ENCODE results near the gene SLC39A9. TPM values are rescaled to one million over a fixed set of nuclear protein-coding genes. Genes with fewer than 3 reads are reported as not detected.

Gene SLC39A9
- total RNA-seq, 4 donors from 2014 or later, result 64.9 to 101 (median 81.3) TPM

- DNase-seq, result no peak
- H3K4me1 ChIP-seq, result no peaks in the 10 kb centered on the region
- H3K9me3 ChIP-seq, result no peaks in the 10 kb centered on the region
- WGBS, 2 donors, result 96% methylated on average over 1 of the region's 1 CpG
- TF ChIP-seq POLR2A (IDR thresholded peaks at IDR 0.05), result no peak
- TF ChIP-seq CTCF (IDR thresholded peaks at IDR 0.05), result no peak
- H3K27me3 ChIP-seq, result no peaks in the 10 kb centered on the region
- intact Hi-C loops (cut with DNase I), result no loop called here
- no peak overlapping the region for H3K4me3 ChIP-seq (replicated peaks in 1 of 3)
- H3K27ac ChIP-seq, result no peak overlapping the region
- H3K36me3 ChIP-seq, result peaks cover 0 to 7% of the 10 kb centered on the region in 2 donors
Measured at GRCh38 chr14:69430306-69430939, 31.9 kb downstream of the SLC39A9 start.

- no peaks in the 10 kb centered on the region for H3K36me3 ChIP-seq
- no peaks in the 10 kb centered on the region for H3K9me3 ChIP-seq
- 69 to 73% methylated on average over 2 of the region's 2 CpGs for WGBS, 2 donors
- H3K4me3 ChIP-seq (replicated peaks in 1 of 3), result no peak overlapping the region
- H3K27ac ChIP-seq, result no peak overlapping the region
- TF ChIP-seq CTCF (IDR thresholded peaks at IDR 0.05) (no peak), POLR2A (IDR thresholded peaks at IDR 0.05) (no peak)
- no peaks in the 10 kb centered on the region for H3K27me3 ChIP-seq
- DNase-seq, result no peak
- H3K4me1 ChIP-seq, result no peaks in the 10 kb centered on the region
- intact Hi-C loops (cut with DNase I), result no loop called here
Measured at GRCh38 chr14:69432364-69432763, 33.9 kb downstream of the SLC39A9 start.

- TF ChIP-seq POLR2A (IDR thresholded peaks at IDR 0.05) (no peak), CTCF (IDR thresholded peaks at IDR 0.05) (no peak)
- H3K27ac ChIP-seq, result no peak overlapping the region
- no peaks in the 10 kb centered on the region for H3K9me3 ChIP-seq
- intact Hi-C loops (cut with DNase I), result no loop called here
- H3K36me3 ChIP-seq, result peaks cover 0 to 3% of the 10 kb centered on the region in 2 donors
- no peaks in the 10 kb centered on the region for H3K27me3 ChIP-seq
- 88% methylated on average over 12 of the region's 12 CpGs for WGBS, 2 donors
- DNase-seq, result no peak
- H3K4me3 ChIP-seq (replicated peaks in 1 of 3), result no peak overlapping the region
- H3K4me1 ChIP-seq, result no peaks in the 10 kb centered on the region
Measured at GRCh38 chr14:69439521-69440270, 41.2 kb downstream of the SLC39A9 start.

- no peaks in the 10 kb centered on the region for H3K9me3 ChIP-seq
- H3K36me3 ChIP-seq, result peaks cover 0 to 3% of the 10 kb centered on the region in 2 donors
- intact Hi-C loops (cut with DNase I), result no loop called here
- no peaks in the 10 kb centered on the region for H3K27me3 ChIP-seq
- DNase-seq, result no peak
- no peak overlapping the region for H3K27ac ChIP-seq
- peaks cover under 1 to 1% of the 10 kb centered on the region in 2 donors for H3K4me1 ChIP-seq
- TF ChIP-seq CTCF (IDR thresholded peaks at IDR 0.05), result no peak
- no peak for TF ChIP-seq POLR2A (IDR thresholded peaks at IDR 0.05)
- WGBS, 2 donors, result 78 to 89% methylated on average over 5 of the region's 5 CpGs
- no peak overlapping the region for H3K4me3 ChIP-seq (replicated peaks in 1 of 3)
Measured at GRCh38 chr14:69441948-69442347, 43.5 kb downstream of the SLC39A9 start.

- H3K4me1 ChIP-seq, result peaks cover 7 to 8% of the 10 kb centered on the region in 2 donors
- TF ChIP-seq CTCF (IDR thresholded peaks at IDR 0.05), result no peak
- no peak for TF ChIP-seq POLR2A (IDR thresholded peaks at IDR 0.05)
- no peak for DNase-seq
- WGBS, 2 donors, result 95 to 97% methylated on average over 5 of the region's 5 CpGs
- no peaks in the 10 kb centered on the region for H3K27me3 ChIP-seq
- peaks cover 0 to 3% of the 10 kb centered on the region in 2 donors for H3K36me3 ChIP-seq
- H3K27ac ChIP-seq, result no peak overlapping the region
- no peaks in the 10 kb centered on the region for H3K9me3 ChIP-seq
- no peak overlapping the region for H3K4me3 ChIP-seq (replicated peaks in 1 of 3)
- intact Hi-C loops (cut with DNase I), result no loop called here
Measured at GRCh38 chr14:69443296-69443805, 44.9 kb downstream of the SLC39A9 start.
